LNCAP (cell line): ENCODE measurements around the gene LRRC57.

Experiments used
- CTCF ChIP-seq: fragments of 450-650 bp; IDR thresholded peaks from 2 replicates; pipeline ENCODE4 v1.5.1; 2017; ENCODE audit warnings: mild to moderate bottlenecking

The LRRC57 gene

GRCh38 chr15:42491539-42492225, 56.9 kb downstream of the LRRC57 start:
- no peak for TF ChIP-seq CTCF

- TF ChIP-seq CTCF: no peak
These were observed 57.7 kb downstream of the LRRC57 start, which contains the start of gene ZNF106 for GRCh38 chr15:42490671-42491538. Gene ZNF106, minus strand, starts transcription at chr15:42491141. Its CDS starts 18,852 bp downstream, at chr15:42472289.

- TF ChIP-seq CTCF: no peak
These were observed 58.3 kb downstream of the LRRC57 start for GRCh38 chr15:42490291-42490670.
